Measurements from ENCODE around the gene EMILIN2.
"Not testable (repeated sequence)": the region's sequence is repeated elsewhere in the genome, so short reads cannot be mapped to it uniquely, and the experiment has no call there.

Gene EMILIN2

GRCh38 chr18:2901423-2901985 is 54.7 kb downstream of the EMILIN2 start:
- DNase-seq: no peak

DNA sequence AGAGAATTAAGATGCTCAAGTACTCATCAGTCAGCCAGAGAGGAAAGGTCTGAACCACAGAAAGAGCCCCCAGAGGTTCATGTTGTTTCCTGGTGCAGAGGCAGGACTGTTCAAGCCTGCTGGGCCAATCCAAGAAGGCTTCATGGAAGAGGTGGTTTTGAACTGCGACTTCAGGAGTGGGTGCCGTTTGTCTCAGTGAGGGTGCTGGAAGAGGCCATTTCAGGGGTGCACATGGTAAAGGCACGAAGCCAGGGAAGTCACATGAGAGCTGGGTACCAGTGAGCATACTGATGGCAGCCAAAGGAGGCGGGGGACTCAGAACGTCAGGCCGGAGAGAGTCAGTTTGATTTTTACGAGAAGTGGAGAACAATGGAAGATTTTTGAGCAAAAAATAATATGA is 55.5 kb downstream of the EMILIN2 start:
- no peak for DNase-seq

DNA sequence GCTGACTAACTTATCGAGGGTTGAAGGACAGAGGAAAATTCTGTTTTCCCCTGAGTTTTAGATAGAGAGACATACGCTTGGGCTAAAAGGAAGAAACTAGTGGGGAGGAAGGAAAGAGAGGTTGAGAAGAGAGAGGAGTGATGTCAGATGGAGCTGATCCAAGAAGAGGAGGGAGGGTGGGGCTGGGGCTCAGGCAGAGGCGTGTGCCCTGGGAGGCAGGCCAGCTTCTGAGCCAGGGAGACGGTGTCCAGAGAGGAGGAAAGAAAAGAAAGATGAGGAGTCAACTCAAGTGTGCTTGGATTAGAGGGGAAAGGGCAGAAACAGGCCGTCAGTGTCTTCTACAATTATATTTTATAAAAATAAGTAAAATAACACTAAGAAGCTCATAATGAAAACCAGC is 56.2 kb downstream of the EMILIN2 start:
- DNase-seq: peak; percentile 58

DNA sequence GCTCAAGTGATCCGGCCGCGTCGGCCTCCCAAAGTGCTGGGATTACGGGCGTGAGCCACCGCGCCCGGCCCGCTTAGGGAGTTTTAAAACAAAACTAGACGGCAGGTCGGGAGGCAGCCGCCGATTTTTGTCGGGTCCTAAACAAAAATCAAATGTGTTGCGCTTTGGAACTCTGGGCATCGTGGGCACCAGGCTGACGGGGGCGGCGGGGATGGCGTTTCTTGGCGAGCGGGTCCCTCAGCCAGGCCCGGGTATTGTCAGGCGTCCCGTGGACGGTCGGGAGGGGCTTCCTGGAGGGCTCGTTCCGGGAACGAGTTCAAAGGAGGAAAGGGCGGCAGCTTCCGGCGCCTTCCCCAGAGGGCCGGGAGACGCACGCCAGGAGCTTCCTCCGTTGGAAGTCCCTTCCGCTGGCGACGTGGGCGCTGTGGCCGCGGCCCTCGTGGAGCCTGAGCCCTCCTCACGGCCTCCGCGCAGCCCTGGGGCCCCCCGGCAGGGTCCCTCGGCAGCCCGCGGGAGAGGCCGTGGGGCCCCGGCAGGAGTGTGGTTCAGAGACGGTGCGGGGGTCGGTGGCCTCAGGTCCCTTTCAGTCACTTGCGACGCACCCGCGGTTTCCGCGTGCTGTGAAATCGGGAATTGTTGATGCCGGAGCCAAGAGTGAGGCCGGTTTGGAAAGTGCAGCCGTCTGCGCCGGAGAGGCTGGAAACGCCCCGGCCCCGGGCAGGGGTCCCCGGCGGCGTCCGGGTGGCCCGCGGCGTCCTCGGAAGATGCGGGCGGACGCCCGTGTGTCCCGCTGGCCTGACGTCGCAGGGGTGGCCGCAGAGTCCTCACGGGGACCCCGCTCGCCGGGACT is 59.3 kb downstream of the EMILIN2 start:
- DNase-seq: no peak

DNA sequence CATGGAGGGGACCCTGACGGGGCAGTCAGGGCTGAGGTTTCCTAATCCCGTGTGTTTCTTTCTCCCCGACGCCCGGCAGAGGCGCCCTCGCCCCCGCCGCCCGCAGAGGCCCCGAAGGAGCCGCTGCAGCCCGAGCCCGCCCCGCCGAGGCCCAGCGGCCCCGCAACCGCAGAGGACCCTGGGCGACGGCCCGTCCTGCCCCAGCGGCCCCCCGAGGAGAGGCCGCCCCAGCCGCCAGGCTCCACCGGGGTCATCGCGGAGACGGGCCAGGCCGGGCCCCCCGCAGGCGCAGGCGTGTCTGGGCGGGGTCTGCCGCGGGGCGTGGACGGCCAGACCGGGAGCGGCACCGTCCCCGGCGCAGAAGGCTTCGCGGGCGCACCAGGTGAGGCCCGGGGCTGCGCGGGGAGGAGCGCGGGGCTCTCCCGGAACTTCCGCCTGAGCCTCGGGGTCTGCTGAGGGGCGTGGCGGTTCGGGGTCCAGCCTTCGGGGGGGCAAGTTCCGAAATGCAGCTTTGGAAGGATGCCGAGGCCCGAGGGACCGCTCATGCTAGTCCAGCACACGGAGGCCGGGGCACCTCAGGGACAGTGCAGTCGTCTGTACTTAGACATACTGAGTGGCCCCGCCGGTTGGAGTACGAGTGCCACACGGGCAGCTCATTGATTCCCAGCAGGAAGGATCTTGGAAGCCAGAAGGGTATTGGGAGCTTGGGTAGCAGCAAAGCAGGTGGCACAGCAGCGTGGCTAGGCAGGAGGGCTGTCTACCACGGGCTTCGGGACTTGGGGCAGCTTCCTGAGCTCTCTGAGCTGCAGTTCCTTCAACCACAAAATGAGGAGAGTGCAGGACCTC is 60.1 kb downstream of the EMILIN2 start:
- no peak for DNase-seq

DNA sequence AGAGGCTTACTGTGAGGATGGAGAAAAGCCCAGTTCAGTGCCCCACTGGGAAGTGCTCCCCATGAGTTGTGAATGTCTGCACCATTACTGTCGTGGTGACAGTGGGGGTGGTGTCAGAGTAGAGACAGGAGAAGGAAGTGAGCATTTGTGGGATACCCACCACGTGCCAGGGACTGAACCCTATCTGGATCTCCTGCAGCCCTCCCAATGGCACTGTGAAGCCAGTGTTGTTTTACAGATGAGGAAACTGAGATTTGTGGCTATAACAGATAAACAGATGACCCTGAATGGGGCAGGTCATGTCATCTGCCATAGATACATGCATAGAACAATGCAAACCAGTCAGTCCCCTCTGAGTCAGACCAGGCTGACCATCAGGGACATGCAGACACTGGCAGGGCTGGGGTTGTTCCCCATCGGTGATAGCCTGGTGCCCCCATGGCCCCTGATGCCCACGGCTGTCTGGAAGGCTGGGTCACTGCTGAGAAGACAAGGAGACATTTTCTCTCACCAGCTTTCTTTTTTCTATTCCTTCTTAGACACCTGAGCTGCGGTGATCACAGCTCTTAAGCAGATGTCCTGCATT is 60.8 kb downstream of the EMILIN2 start:
- DNase-seq: no peak

GRCh38 chr18:2908166-2908945 is 61.5 kb downstream of the EMILIN2 start:
- DNase-seq: no peak

DNA sequence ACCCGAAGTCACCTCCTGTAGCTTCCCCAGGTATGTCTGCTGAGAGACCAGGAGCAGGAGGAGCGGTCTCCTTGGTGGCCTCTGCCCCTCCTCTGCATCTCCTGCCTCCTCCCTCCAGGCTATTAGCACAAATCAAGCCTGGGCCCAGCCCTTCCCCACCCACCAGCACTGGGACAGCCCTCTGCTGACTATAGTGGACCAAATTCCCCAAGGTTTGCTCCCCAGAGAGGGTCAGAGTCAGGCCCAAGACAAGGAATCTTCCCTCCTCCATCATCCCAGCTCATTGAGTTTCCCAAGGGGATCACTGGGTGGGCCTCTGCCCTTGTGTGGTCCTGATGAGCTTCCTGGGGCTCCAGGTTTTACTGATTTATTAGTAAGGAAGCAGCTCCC is 62.1 kb downstream of the EMILIN2 start:
- no peak for DNase-seq

DNA sequence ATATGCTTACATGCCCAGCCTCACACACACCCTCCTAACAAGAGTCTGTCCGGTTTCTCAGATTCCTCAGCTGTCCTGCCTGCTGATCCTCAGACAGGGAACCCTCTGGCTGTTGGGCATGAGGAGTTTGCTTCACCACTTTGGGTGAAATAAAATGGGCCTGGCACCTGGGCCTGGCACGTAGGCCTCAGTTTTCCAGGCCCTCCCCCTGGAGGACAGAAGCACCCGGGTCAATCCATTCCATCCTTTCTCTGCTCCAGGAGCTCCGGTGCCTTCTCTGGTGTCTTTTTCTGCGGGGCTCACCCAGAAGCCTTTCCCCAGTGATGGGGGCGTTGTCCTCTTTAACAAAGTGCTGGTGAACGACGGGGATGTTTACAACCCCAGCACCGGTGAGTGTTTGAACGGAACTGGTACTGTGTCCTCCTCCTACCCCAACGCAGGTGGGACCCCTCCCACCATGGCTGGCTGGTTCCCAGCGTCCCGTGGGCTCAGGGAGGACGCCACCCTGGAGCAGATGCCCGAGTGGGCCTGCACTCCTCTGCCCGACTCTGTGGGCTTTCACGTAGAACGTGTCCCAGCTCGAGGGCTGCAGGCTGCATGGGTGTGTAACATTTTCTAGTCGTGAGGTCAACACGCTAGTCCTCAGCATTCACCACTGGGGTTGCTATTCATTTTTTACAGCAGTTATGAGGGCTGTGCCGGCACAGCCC is 62.8 kb downstream of the EMILIN2 start:
- no peak for DNase-seq

DNA sequence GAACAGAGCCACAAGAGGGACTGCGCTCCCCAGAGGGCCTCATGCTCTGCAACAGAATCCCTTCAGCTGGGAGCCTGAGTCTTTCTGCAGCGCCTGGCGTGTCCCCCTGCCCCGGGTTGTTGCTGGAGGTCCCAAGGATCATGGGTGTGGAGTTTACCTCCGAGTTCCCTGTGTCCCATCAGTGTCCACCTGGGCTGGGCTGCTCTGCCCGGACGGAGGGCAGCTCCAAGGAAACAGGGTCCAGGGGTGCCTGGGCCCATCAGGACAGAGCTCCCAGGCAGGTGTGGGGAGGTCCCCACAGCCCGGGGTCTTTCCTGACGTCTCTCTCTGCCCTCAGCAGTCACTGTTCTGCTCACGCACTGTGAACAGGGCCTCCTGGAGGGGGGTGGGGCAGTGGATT is 63.5 kb downstream of the EMILIN2 start:
- no peak for DNase-seq

DNA sequence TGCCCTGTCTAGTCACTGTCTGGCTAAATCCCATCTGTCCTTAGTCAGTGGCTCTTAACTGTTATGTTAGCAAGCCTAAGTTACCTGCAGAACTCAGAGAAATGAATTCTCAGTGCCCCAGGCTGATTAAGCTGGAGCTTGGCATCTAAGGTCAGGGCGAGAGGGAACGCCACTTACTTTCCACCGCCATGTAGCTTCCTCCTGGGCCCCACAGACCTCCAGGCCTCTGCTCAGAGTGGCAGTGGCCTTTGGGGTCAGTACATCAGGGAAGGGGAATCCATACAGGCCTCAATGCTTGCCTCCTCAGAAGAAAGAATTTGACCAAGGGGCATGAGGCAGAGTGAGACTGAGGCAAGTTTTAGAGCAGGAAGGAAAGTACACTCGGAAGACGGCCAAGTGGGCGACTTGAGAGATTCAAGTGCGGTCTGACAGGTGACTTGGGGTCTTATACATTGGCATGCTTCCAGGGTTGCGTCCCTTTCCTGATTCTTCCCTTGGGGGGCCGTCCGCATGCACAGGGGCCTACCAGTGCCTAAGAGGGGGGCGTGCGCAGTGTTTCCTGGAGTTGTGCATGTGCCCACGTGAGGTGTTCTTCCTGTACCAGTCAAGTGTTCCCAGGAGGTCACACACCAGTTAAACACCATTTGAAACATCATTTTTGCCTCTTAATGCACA is 64.1 kb downstream of the EMILIN2 start:
- DNase-seq: no peak

DNA sequence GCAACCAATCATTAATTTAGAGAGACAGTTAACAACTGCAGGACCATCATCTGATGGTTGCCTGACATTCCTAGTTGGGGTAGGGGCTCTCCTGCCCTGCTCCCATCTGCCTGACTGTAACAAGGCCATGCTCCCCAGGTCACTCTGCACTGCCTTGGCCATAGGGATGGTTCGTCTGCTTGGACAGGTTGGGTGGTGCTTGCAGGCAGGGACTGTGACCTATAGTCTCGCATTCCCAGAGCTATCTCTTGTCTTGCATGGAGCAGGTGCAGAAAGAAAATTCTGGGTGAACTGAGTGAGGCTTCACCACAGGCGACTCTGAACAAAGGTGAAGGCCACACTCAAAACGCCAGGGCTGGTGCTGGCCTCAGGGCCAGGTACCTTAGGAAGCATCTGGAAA is 64.7 kb downstream of the EMILIN2 start:
- DNase-seq: no peak

DNA sequence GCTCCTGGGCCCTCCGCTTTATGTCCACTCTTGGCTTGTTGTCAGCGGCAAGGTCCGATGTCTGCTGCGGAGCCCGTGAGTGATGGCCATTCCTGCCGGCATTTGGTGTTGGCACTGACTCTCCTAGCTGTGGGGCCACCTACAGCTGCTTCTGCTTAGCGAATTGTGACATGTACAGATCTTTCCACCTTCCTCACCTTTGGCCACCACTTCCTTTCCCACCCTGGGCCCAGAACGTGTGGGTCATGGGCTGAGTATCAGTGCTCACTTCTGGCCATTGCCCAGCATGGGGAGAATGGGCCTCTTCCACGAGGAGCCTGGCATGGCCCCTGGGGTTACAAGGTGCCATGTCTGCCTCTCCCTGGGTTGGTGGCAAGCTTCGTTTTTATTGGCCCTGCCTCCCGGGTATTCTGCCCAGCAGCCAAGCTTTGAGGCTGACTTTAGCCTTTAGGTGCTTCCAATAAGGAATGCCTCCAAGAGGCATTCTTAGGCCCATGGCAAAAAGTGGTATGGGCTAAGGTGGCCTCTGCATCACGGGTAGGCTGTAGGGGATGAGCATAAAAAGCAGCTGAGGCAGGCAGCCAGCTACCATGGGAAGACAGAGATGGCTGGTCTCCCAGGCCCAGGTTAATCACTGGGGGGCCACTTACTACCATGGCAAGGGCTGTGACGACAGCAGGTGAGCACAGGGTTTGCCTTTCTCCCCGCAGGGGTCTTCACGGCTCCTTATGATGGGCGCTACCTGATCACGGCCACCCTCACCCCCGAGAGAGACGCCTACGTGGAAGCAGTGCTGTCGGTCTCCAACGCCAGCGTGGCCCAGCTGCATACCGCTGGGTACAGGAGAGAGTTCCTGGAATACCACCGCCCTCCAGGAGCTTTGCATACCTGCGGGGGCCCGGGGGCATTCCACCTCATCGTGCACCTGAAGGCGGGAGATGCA is 65.8 kb downstream of the EMILIN2 start:
- no peak for DNase-seq

- no peak for DNase-seq
These were observed 66.7 kb downstream of the EMILIN2 start for GRCh38 chr18:2913398-2914005.

- no peak for DNase-seq
These were observed 67.5 kb downstream of the EMILIN2 start for GRCh38 chr18:2914185-2914880.

DNA sequence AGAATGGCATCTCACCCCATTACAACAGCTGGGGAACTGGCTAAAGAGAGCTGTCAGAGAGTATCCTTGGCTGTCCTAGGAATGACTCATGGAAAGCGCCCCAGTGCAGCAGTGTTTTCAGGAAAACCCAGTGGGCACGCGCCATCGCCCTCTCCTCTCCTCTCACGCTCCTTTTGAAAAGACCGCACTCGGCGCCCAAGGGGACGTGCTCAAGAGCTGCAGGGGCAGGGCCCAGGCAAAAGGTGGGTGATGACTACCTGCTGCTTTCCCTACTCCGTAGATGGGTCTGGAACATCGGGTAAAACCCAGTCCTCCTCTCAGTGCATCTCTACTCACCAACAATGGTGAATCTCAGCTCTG is 68.1 kb downstream of the EMILIN2 start:
- no peak for DNase-seq

GRCh38 chr18:2915486-2915885 is 68.7 kb downstream of the EMILIN2 start:
- not testable (repeated sequence) for DNase-seq

DNA sequence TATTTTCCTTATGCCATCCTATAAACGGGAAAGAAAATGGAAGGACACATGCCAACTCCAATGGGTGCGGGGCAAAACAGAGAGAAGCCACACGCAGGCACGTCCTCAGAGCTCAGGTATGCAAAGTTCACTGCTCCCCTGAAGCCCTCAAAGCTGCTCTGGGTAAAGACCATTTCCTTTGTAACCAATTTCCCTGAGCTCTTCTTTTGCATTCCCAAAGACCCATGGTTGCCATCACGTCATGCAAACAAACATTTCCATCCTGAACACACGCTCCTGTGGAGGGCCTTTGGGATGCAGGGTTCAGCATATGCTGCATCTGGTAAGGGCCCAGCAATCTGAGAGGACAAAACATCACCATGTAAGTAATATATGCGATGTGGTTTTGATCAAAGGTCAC is 69.4 kb downstream of the EMILIN2 start:
- DNase-seq: no peak

Data from NCI-H226 (cell line).